Naive thymus-derived CD4-positive, alpha-beta T cell (primary cell): ENCODE data around the gene UNCX. TPM values are rescaled to one million over a fixed set of nuclear protein-coding genes. Genes with fewer than 3 reads are reported as not detected.
"Not testable (repeated sequence)": the region's sequence is repeated elsewhere in the genome, so short reads cannot be mapped to it uniquely, and the experiment has no call there.

Source experiments
- ATAC-seq: fragments of 150-1000 bp; cut with Tn5 transposase; 2 replicates; pipeline ENCODE4 v1.10.0; 2021; ENCODE audit warnings: mild to moderate bottlenecking, moderate library complexity
- CTCF ChIA-PET: fragments of 350-600 bp; sonication (Branson Sonifier 250); formaldehyde crosslinking; loops from one replicate; lab custom pipeline; 2021; ENCODE audit warnings: antibody characterized with exemption; lab: Charles Lee
- POLR2A ChIA-PET: fragments of 350-600 bp; sonication (Branson Sonifier 250); formaldehyde crosslinking; loops from one replicate; lab custom pipeline; 2021; ENCODE audit warnings: antibody characterized with exemption, inconsistent platforms; lab: Charles Lee
- DNase-seq, 9 donors: peaks; one replicate each; pipeline versions ENCODE4 v3.0.0 to v3.0.0-alpha.2; 2020 to 2022; ENCODE audit warnings: mixed read lengths in 1 of 9
- H3K27ac ChIP-seq: one replicate; pipeline ENCODE4 v1.7.0; 2013; ENCODE audit warnings: mild to moderate bottlenecking, low read depth, low read length, moderate library complexity
- H3K27me3 ChIP-seq, 2 donors: one replicate each; pipeline ENCODE4 v1.7.0; 2013; ENCODE audit warnings: low read length in 2 of 2, mild to moderate bottlenecking in 2 of 2, moderate library complexity in 2 of 2; ENCODE audit not compliant: control insufficient read depth in 2 of 2, insufficient read depth in 2 of 2
- H3K36me3 ChIP-seq, 3 experiments: 1 replicate in 2 of 3; 2 replicates in 1 of 3; pipeline ENCODE4 v1.7.0; 2013; ENCODE audit warnings: low read length in 3 of 3, mild to moderate bottlenecking in 3 of 3, moderate library complexity in 1 of 3; ENCODE audit not compliant: insufficient read depth in 3 of 3, control insufficient read depth in 2 of 3
- H3K4me1 ChIP-seq, 2 donors: one replicate each; pipeline ENCODE4 v1.7.0; 2013; ENCODE audit warnings: low read length in 2 of 2, mild to moderate bottlenecking in 2 of 2, moderate library complexity in 1 of 2; ENCODE audit not compliant: control insufficient read depth in 2 of 2, insufficient read depth in 2 of 2
- H3K4me3 ChIP-seq: 2 replicates; pipeline ENCODE4 v1.7.0; 2013; ENCODE audit warnings: mild to moderate bottlenecking, low read length
- H3K9me3 ChIP-seq, 3 experiments: 1 replicate in 2 of 3; 2 replicates in 1 of 3; pipeline ENCODE4 v1.7.0; 2013; ENCODE audit warnings: low read length in 3 of 3; ENCODE audit not compliant: control insufficient read depth in 2 of 3
- H3K27ac Mint-ChIP-seq, 9 donors: one replicate each; pipeline ENCODE4 v1.8.0; 2020 to 2022; ENCODE audit warnings: mixed read lengths in 9 of 9, mild to moderate bottlenecking in 8 of 9, moderate library complexity in 5 of 9, inconsistent platforms in 2 of 9
- H3K27me3 Mint-ChIP-seq, 5 donors: one replicate each; pipeline ENCODE4 v1.8.0; 2021 to 2022; ENCODE audit warnings: mixed read lengths in 5 of 5, mild to moderate bottlenecking in 1 of 5
- H3K36me3 Mint-ChIP-seq, 5 donors: one replicate each; pipeline ENCODE4 v1.8.0; 2020 to 2022; ENCODE audit warnings: mixed read lengths in 5 of 5, mild to moderate bottlenecking in 3 of 5, inconsistent platforms in 1 of 5
- H3K4me1 Mint-ChIP-seq, 7 donors: one replicate each; pipeline ENCODE4 v1.8.0; 2020 to 2022; ENCODE audit warnings: mixed read lengths in 7 of 7, mild to moderate bottlenecking in 3 of 7, inconsistent platforms in 1 of 7
- H3K4me3 Mint-ChIP-seq, 10 donors: one replicate each; pipeline ENCODE4 v1.8.0; 2020 to 2022; ENCODE audit warnings: mild to moderate bottlenecking in 10 of 10, mixed read lengths in 10 of 10, moderate library complexity in 6 of 10, inconsistent platforms in 2 of 10
- H3K9me3 Mint-ChIP-seq, 11 donors: one replicate each; pipeline ENCODE4 v1.8.0; 2020 to 2022; ENCODE audit warnings: mixed read lengths in 11 of 11, mild to moderate bottlenecking in 4 of 11, inconsistent platforms in 1 of 11, moderate library complexity in 1 of 11
- intact Hi-C, 2 donors: fragments of 100-400 bp; cut with micrococcal nuclease; formaldehyde crosslinking; loops; one replicate each; pipeline ENCODE4 v1.15.1; 2023
- polyA plus RNA-seq, 2 donors: library from polyadenylated mRNA; unstranded; fragments of 300-500 nt; fragmentation: Illumina TruSeq; gene quantifications; one replicate each; pipeline ENCODE4 v1.2.3, GENCODE V29; 2021
- total RNA-seq, 6 experiments: library from RNA in 5 of 6; stranded (reverse) in 5 of 6; gene quantifications; 1 replicate in 5 of 6; 2 replicates in 1 of 6; pipeline ENCODE4 v1.2.3 and lab custom pipeline; 2021 to 2026

UNCX gene
- total and polyA plus RNA-seq, 7 experiments from 2014 or later: not detected

- Histone ChIP-seq H3K4me3 (no peak overlapping the region), H3K4me1 (peaks cover 0 to 5% of the 10 kb centered on the region in 2 donors), H3K36me3 (no peaks in the 10 kb centered on the region), H3K27ac (no peak overlapping the region), H3K9me3 (no peaks in the 10 kb centered on the region), H3K27me3 (no peaks in the 10 kb centered on the region)
- DNase-seq (peak in 3 of 9 donors; percentile 10 to 37 (median 19)), ATAC-seq (peak; percentile 68)
- H3K4me1 Mint-ChIP-seq: peaks cover 5 to 26% (median 10%) of the 10 kb centered on the region in 7 donors
- H3K9me3 Mint-ChIP-seq: peaks cover 0 to 11% (median 0%) of the 10 kb centered on the region in 11 donors
- H3K4me3 Mint-ChIP-seq: no peak overlapping the region
- intact Hi-C loops: loop anchor here (1.0 to 5.0 kb wide), 4 partner anchors 218 to 280 kb away; no protein-coding TSS in a partner anchor
- peaks cover 0 to 16% (median 0%) of the 10 kb centered on the region in 5 donors for H3K36me3 Mint-ChIP-seq
- peak overlapping the region in 1 of 9 donors; percentile 13 for H3K27ac Mint-ChIP-seq
- ChIA-PET CTCF (interaction anchor here (1.1 to 1.5 kb wide), 5 partner anchors 19 to 281 kb away, joined by 3 to 8 read pairs (median 5); no protein-coding TSS in a partner anchor), POLR2A (no interaction called here)
- H3K27me3 Mint-ChIP-seq: peaks cover 0 to 32% (median 13%) of the 10 kb centered on the region in 5 donors
Measured at GRCh38 chr7:1193593-1194424, 38.9 kb upstream of the UNCX start.

DNA sequence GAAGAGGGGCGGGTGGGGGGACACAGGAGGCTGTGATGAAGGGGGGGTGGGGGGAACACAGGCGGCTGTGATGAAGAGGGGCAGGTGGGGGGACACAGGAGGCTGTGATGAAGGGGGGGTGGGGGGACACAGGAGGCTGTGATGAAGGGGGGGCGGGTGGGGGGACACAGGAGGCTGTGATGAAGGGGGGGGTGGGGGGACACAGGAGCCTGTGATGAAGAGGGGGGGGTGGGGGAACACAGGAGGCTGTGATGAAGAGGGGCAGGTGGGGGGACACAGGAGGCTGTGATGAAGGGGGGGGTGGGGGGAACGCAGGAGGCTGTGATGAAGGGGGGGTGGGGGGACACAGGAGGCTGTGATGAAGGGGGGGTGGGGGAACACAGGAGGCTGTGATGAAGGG lies 36.2 kb upstream of the UNCX start:
- H3K27me3 ChIP-seq, POLR2A ChIA-PET, H3K27ac ChIP-seq, H3K36me3 Mint-ChIP-seq, ATAC-seq, H3K36me3 ChIP-seq, H3K27ac Mint-ChIP-seq, H3K4me1 ChIP-seq, H3K4me3 ChIP-seq, H3K4me3 Mint-ChIP-seq, intact Hi-C loops, CTCF ChIA-PET, H3K9me3 Mint-ChIP-seq, H3K9me3 ChIP-seq, DNase-seq: not testable (repeated sequence)
- Mint-ChIP-seq H3K27me3 (peaks cover 0 to 31% (median 6%) of the 10 kb centered on the region in 5 donors), H3K4me1 (peaks cover 5 to 18% (median 10%) of the 10 kb centered on the region in 7 donors)

DNA sequence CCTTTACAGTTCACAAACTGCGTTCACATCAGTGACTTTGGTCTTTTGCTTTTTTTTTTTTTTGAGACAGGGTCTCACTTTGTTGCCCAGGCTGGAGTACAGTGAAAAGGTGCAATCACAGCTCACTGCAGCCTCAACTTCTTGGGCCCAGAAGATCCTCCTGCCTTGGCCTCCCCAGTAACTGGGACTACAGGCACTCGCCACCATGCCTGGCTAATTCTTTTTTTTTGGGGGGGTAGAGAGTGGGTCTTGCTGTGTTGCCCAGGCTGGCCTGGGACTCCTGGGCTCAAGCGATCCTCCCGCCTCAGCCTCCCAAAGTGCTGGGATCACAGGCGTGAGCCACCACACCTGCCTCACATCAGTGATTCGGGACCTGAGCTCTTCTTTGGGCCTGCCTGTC lies 35.7 kb upstream of the UNCX start:
- Histone ChIP-seq H3K36me3 (no peaks in the 10 kb centered on the region), H3K9me3 (no peaks in the 10 kb centered on the region), H3K27me3 (no peaks in the 10 kb centered on the region), H3K4me1 (peaks cover 0 to 5% of the 10 kb centered on the region in 2 donors), H3K4me3 (no peak overlapping the region), H3K27ac (no peak overlapping the region)
- ChIA-PET POLR2A (no interaction called here), CTCF (no interaction called here)
- H3K4me1 Mint-ChIP-seq: peaks cover 5 to 13% (median 6%) of the 10 kb centered on the region in 7 donors
- peaks cover 0 to 30% (median 6%) of the 10 kb centered on the region in 5 donors for H3K27me3 Mint-ChIP-seq
- no peak overlapping the region for H3K27ac Mint-ChIP-seq
- peaks cover 0 to 5% (median 0%) of the 10 kb centered on the region in 5 donors for H3K36me3 Mint-ChIP-seq
- peaks cover 0 to 3% (median 0%) of the 10 kb centered on the region in 11 donors for H3K9me3 Mint-ChIP-seq
- intact Hi-C loops: no loop called here
- ATAC-seq (no peak), DNase-seq (no peak)
- no peak overlapping the region for H3K4me3 Mint-ChIP-seq

DNA sequence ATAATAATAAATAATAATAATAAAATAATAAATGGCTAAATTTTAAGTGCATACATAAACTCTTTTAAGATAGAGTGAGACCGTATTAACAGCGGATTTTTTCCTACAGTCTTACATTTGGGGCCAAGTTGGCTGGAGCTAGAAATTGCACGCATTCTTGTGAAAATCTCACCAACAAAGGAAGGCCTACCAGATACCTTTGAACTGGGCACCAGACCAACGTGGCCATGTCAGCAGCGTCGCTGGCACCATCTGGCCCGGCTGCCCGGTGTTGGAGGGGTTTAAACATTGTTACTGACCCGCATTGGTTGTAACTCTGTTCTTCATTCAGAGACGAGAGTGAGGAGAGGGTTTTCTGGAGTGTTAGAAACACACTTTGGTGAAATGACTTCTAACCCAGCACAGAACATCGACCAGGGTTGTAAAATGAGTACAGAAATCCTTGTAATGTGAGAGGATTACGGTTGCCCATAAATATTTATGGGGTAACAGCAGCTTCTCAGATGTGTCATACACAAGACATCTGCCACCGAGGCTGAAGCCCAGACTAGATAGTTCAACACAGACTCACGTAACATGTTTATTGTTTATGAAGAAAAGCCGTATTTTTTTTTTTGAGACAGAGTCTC lies 34.6 kb upstream of the UNCX start:
- POLR2A ChIA-PET: no interaction called here
- intact Hi-C loops: no loop called here
- Mint-ChIP-seq H3K9me3 (no peaks in the 10 kb centered on the region), H3K36me3 (no peaks in the 10 kb centered on the region), H3K27me3 (peaks cover 0 to 23% (median 3%) of the 10 kb centered on the region in 5 donors), H3K4me3 (no peak overlapping the region), H3K27ac (no peak overlapping the region), H3K4me1 (peaks cover 0 to 7% (median 0%) of the 10 kb centered on the region in 7 donors)
- ATAC-seq: no peak
- no peaks in the 10 kb centered on the region for H3K4me1 ChIP-seq
- H3K27me3 ChIP-seq: no peaks in the 10 kb centered on the region
- CTCF ChIA-PET: interaction anchor here (0.6 kb wide), 1 partner anchor 1483 kb away, joined by 3 read pairs; no protein-coding TSS in a partner anchor
- no peaks in the 10 kb centered on the region for H3K36me3 ChIP-seq
- H3K4me3 ChIP-seq: no peak overlapping the region
- DNase-seq: no peak
- no peaks in the 10 kb centered on the region for H3K9me3 ChIP-seq
- H3K27ac ChIP-seq: no peak overlapping the region

DNA sequence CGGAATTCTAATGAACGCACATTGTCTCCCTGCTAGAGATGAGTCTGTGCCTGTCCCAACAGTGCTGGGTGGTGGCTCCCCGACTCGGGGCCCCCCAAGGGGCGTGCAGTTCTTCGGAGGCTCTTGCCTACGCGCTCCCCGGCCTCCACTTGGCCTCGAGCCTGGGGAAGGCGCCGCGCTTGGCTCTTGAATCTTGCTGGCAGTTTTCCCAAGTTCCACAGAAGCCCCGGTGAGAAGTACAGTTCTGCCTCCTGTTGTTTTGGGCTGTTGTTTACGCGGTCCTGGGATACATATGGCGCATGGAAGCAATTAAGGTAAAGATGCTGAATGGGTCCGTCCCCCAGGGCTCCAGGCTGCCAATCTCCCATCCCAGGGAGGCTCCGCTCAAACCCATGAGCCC lies 32.6 kb upstream of the UNCX start:
- ChIA-PET CTCF (no interaction called here), POLR2A (no interaction called here)
- intact Hi-C loops: no loop called here
- DNase-seq (no peak), ATAC-seq (no peak)
- no peaks in the 10 kb centered on the region for H3K36me3 Mint-ChIP-seq
- H3K36me3 ChIP-seq: no peaks in the 10 kb centered on the region
- H3K27ac ChIP-seq: no peak overlapping the region
- H3K4me1 Mint-ChIP-seq: peaks cover 0 to 3% (median 0%) of the 10 kb centered on the region in 7 donors
- H3K27me3 ChIP-seq: no peaks in the 10 kb centered on the region
- H3K4me3 ChIP-seq: no peak overlapping the region
- no peak overlapping the region for H3K27ac Mint-ChIP-seq
- no peaks in the 10 kb centered on the region for H3K9me3 Mint-ChIP-seq
- H3K4me3 Mint-ChIP-seq: no peak overlapping the region
- H3K9me3 ChIP-seq: no peaks in the 10 kb centered on the region
- no peaks in the 10 kb centered on the region for H3K4me1 ChIP-seq
- peaks cover 0 to 26% (median 3%) of the 10 kb centered on the region in 5 donors for H3K27me3 Mint-ChIP-seq

- Histone ChIP-seq H3K4me3 (no peak overlapping the region), H3K36me3 (no peaks in the 10 kb centered on the region), H3K27ac (no peak overlapping the region), H3K4me1 (no peaks in the 10 kb centered on the region), H3K9me3 (no peaks in the 10 kb centered on the region), H3K27me3 (no peaks in the 10 kb centered on the region)
- ChIA-PET CTCF (no interaction called here), POLR2A (no interaction called here)
- Mint-ChIP-seq H3K27me3 (peaks cover 0 to 22% (median 3%) of the 10 kb centered on the region in 5 donors), H3K27ac (no peak overlapping the region), H3K36me3 (no peaks in the 10 kb centered on the region), H3K4me1 (no peaks in the 10 kb centered on the region), H3K4me3 (no peak overlapping the region), H3K9me3 (no peaks in the 10 kb centered on the region)
- intact Hi-C loops: no loop called here
- ATAC-seq (no peak), DNase-seq (no peak)
Measured at GRCh38 chr7:1201916-1202315, 30.8 kb upstream of the UNCX start.
